A549 (cell line): ENCODE results near the gene ARHGEF6. TPM values are rescaled to one million over a fixed set of nuclear protein-coding genes. Genes with fewer than 3 reads are reported as not detected.
"Not testable (repeated sequence)": the region's sequence is repeated elsewhere in the genome, so short reads cannot be mapped to it uniquely, and the experiment has no call there.

Experiments
- ATAC-seq, 2 experiments: fragments of 200-7000 bp in 1 of 2; fragments of >200 bp in 1 of 2; cut with Nextera tagmentation in 1 of 2; cut with Tn5 transposase in 1 of 2; 3 replicates each; pipeline versions ENCODE4 v1.8.0 to v1.9.1; 2018 to 2020; ENCODE audit warnings: mild to moderate bottlenecking in 1 of 2, moderate library complexity in 1 of 2
- CTCF ChIA-PET: fragments of 300-600 bp; sonication (Branson Sonifier 250); formaldehyde crosslinking; extraction: SDS; loops from one replicate; lab custom pipeline; 2021; ENCODE audit warnings: antibody characterized with exemption, inconsistent platforms; lab: Yijun Ruan, JAX
- POLR2A ChIA-PET: fragments of 350-600 bp; formaldehyde crosslinking; extraction: SDS; loops from one replicate; lab custom pipeline; 2021; ENCODE audit warnings: antibody characterized with exemption, inconsistent platforms; lab: Yijun Ruan, JAX
- DNase-seq, 2 experiments: peaks; one replicate each; pipeline versions ENCODE4 v3.0.0 to v3.0.0-alpha.2; 2011 to 2016; ENCODE audit warnings: low read depth in 1 of 2, low spot score in 1 of 2
- FAIRE-seq: peaks from 2 replicates; lab custom pipeline; 2011; peaks lifted over from hg19 to GRCh38; lab: Jason Lieb, UNC
- H3K27ac ChIP-seq, 2 experiments: fragments of >200 bp; sonication (Bioruptor Twin); formaldehyde crosslinking; 3 replicates each; pipeline ENCODE4 v1.5.1; 2016 to 2017
- H3K4me1 ChIP-seq: fragments of >200 bp; sonication (Bioruptor Twin); formaldehyde crosslinking; 3 replicates; pipeline ENCODE4 v1.6.1; 2016
- H3K4me2 ChIP-seq: fragments of >200 bp; sonication (Bioruptor Twin); formaldehyde crosslinking; 3 replicates; pipeline ENCODE4 v1.6.1; 2016
- H3K4me3 ChIP-seq: fragments of >200 bp; sonication (Bioruptor Twin); formaldehyde crosslinking; 3 replicates; pipeline ENCODE4 v1.5.1; 2016
- H3K9me3 ChIP-seq: fragments of >200 bp; sonication (Bioruptor Twin); formaldehyde crosslinking; 3 replicates; pipeline ENCODE4 v1.6.1; 2016
- BCL3 ChIP-seq: fragments of >200 bp; sonication (Bioruptor Twin); formaldehyde crosslinking; IDR thresholded peaks from 3 replicates; pipeline ENCODE4 v1.6.1; 2016
- BHLHE40 ChIP-seq: IDR thresholded peaks from 2 replicates; pipeline ENCODE4 v1.6.1; 2012; ENCODE audit warnings: low read depth, low read length, inconsistent platforms
- CBX8 ChIP-seq: fragments of 200-600 bp; sonication (generic); IDR thresholded peaks from 2 replicates; pipeline ENCODE4 v1.6.1; 2016
- CEBPB ChIP-seq, 2 experiments: fragments of >200 bp in 1 of 2; sonication (Bioruptor Twin) in 1 of 2; formaldehyde crosslinking in 1 of 2; IDR thresholded peaks; 2 replicates each; pipeline ENCODE4 v1.6.1; 2012 to 2016
- E2F6 ChIP-seq: IDR thresholded peaks from 2 replicates; pipeline ENCODE4 v1.6.1; 2012; ENCODE audit warnings: low read depth, borderline replicate concordance
- EHMT2 ChIP-seq: fragments of 200-600 bp; sonication (generic); IDR thresholded peaks from 2 replicates; pipeline ENCODE4 v1.6.1; 2016; ENCODE audit warnings: antibody characterized with exemption, low read depth, mild to moderate bottlenecking, moderate library complexity
- HOXB13 ChIP-seq: fragments of 250-450 bp; sonication (Bioruptor Pico); IDR thresholded peaks from 2 replicates; pipeline ENCODE4 v1.5.0; 2020; ENCODE audit warnings: low read depth, mild to moderate bottlenecking, moderate library complexity
- RARB ChIP-seq: fragments of 250-450 bp; sonication (Bioruptor Pico); IDR thresholded peaks from 2 replicates; pipeline ENCODE4 v1.8.0; 2021; ENCODE audit warnings: mild to moderate bottlenecking, moderate library complexity
- RCOR1 ChIP-seq: fragments of 150-350 bp; IDR thresholded peaks from 2 replicates; pipeline ENCODE4 v1.6.1; 2014; ENCODE audit warnings: antibody characterized with exemption, low read length, low read depth
- SREBF2 ChIP-seq: fragments of 450-650 bp; IDR thresholded peaks from 2 replicates; pipeline ENCODE4 v1.6.1; 2014; ENCODE audit warnings: mild to moderate bottlenecking, moderate library complexity
- USF2 ChIP-seq: fragments of 450-650 bp; IDR thresholded peaks from 2 replicates; pipeline ENCODE4 v1.6.1; 2014; ENCODE audit warnings: antibody characterized with exemption
- ZC3H11A ChIP-seq: fragments of 450-650 bp; IDR thresholded peaks from 2 replicates; pipeline ENCODE4 v1.6.1; 2014; ENCODE audit warnings: antibody characterized with exemption, mild to moderate bottlenecking
- ZSCAN20 ChIP-seq: fragments of 250-450 bp; sonication (Bioruptor Pico); IDR thresholded peaks from 2 replicates; pipeline ENCODE4 v1.8.0; 2022; ENCODE audit warnings: mild to moderate bottlenecking, moderate library complexity
- WGBS: methylation state at CpG from one replicate; pipeline ENCODE4 v1.1.6; 2017; ENCODE audit errors: missing lambda C conversion rate; 5-methylcytosine and 5-hydroxymethylcytosine counted together
- polyA plus RNA-seq, 4 experiments: library from polyadenylated mRNA; depleted of rRNA in 3 of 4; stranded (reverse); fragments of >200 nt; fragmentation: RNase III in 1 of 4; extraction: RNeasy Plus Mini Kit Qiagen cat#74134 plus additional on column Dnase treatment in 1 of 4; gene quantifications; 2 replicates in 3 of 4; 3 replicates in 1 of 4; pipeline ENCODE4 v1.2.3, GENCODE V29; 2011 to 2017
- TF ChIP-seq, protein P1 (sequence below): fragments of 250-450 bp; sonication (Bioruptor Pico); IDR thresholded peaks from 2 replicates; pipeline ENCODE4 v1.5.0; 2021; ENCODE audit warnings: mild to moderate bottlenecking, moderate library complexity, borderline replicate concordance

ARHGEF6 gene
- polyA plus RNA-seq, 2 of the 4 experiments (the other 2 are of a cell fraction): 0.10 to 0.30 TPM

GRCh38 chrX:136797787-136798186 lies 17.1 kb upstream of the ARHGEF6 start:
- no peak overlapping the region for H3K4me3 ChIP-seq
- no peak for ATAC-seq
- H3K9me3 ChIP-seq: no peaks in the 10 kb centered on the region
- CTCF ChIA-PET: no interaction called here
- no peaks in the 10 kb centered on the region for H3K4me1 ChIP-seq
- no peak for TF ChIP-seq ZC3H11A
- no peak for TF ChIP-seq SREBF2
- TF ChIP-seq RARB (CRISPR knock-in tag): no peak
- no peak for TF ChIP-seq BHLHE40
- no peak for TF ChIP-seq HOXB13 (CRISPR knock-in tag)
- no peak for TF ChIP-seq EHMT2
- TF ChIP-seq, protein P1, sequence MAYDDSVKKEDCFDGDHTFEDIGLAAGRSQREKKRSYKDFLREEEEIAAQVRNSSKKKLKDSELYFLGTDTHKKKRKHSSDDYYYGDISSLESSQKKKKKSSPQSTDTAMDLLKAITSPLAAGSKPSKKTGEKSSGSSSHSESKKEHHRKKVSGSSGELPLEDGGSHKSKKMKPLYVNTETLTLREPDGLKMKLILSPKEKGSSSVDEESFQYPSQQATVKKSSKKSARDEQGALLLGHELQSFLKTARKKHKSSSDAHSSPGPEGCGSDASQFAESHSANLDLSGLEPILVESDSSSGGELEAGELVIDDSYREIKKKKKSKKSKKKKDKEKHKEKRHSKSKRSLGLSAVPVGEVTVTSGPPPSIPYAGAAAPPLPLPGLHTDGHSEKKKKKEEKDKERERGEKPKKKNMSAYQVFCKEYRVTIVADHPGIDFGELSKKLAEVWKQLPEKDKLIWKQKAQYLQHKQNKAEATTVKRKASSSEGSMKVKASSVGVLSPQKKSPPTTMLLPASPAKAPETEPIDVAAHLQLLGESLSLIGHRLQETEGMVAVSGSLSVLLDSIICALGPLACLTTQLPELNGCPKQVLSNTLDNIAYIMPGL: no peak
- TF ChIP-seq ZSCAN20 (CRISPR knock-in tag): no peak
- TF ChIP-seq USF2: no peak
- TF ChIP-seq, all 56 proteins: peak for 0
- WGBS: 63% methylated on average over 3 of the region's 3 CpGs
- POLR2A ChIA-PET: no interaction called here
- DNase-seq (no peak), FAIRE-seq (no peak)
- Histone ChIP-seq H3K27ac (no peak overlapping the region), H3K4me2 (no peak overlapping the region)

DNA sequence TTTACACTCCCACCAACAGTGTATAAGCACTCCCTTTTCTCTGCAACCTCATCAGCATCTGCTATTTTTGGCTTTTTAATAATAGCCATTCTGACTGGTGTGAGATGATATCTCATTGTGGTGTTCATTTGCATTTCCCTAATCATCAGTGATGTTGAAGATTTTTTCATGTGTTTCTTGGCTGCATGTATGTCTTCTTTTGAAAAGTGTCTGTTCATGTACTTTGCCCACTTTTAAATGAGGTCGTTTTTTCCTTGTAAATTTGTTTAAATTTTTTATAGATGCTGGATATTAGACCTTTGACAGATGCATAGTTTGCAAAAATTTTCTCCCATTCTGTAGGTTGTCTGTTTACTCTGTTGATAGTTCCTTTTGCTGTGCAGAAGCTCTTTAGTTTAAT lies 14.4 kb upstream of the ARHGEF6 start:
- FAIRE-seq, H3K4me3 ChIP-seq, H3K4me1 ChIP-seq, H3K27ac ChIP-seq, DNase-seq, H3K9me3 ChIP-seq, ATAC-seq, POLR2A ChIA-PET, H3K4me2 ChIP-seq: not testable (repeated sequence)
- WGBS: 0% methylated on average over 1 of the region's 1 CpG
- CTCF ChIA-PET: interaction anchor here (1.3 kb wide), 1 partner anchor 130 kb away, joined by 3 read pairs; no protein-coding TSS in a partner anchor

DNA sequence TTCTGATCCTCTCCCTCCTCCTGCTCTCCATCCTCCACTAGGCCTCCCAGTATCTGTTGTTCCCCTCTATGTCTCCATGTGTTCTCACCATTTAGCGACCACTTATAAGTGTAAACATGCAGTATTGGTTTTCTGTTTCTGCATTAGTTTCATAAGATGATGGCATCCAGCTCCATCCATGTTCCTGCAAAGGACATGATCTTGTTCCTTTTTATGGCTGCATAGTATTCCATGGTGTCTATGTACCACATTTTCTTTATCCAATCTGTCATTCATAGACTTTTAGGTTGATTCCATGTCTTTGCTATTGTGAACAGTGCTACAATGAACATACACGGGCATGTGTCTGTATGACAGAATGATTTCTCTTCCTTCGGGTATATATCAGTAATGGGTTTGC lies 13.9 kb upstream of the ARHGEF6 start:
- WGBS: 55% methylated on average over 3 of the region's 3 CpGs
- H3K4me3 ChIP-seq, H3K27ac ChIP-seq, FAIRE-seq, DNase-seq, H3K4me1 ChIP-seq, ATAC-seq, H3K4me2 ChIP-seq, POLR2A ChIA-PET, H3K9me3 ChIP-seq: not testable (repeated sequence)
- CTCF ChIA-PET: interaction anchor here (1.3 kb wide), 1 partner anchor 131 kb away, joined by 3 read pairs; no protein-coding TSS in a partner anchor

DNA sequence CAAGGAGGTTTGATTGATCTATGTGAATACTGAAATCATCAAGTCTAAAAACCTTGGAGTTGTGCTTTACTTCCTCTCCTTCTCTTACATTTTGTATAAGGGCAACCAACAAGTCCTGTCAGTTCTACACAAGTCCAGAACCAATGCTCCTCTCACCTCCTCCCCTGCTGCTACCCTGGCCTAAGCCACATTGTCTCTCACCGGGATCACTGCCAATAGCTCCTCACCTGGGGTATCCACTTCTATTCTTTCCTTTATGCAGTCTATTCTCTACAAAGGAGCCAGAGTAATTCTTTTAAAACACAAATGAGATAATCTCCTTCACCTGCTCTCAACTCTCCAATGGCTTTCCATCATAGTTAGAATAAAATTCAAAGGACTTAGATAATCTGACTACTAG lies 13.3 kb upstream of the ARHGEF6 start:
- Histone ChIP-seq H3K27ac (no peak overlapping the region), H3K9me3 (no peaks in the 10 kb centered on the region), H3K4me1 (no peaks in the 10 kb centered on the region), H3K4me3 (no peak overlapping the region), H3K4me2 (no peak overlapping the region)
- POLR2A ChIA-PET: no interaction called here
- TF ChIP-seq CEBPB (IDR thresholded peaks at IDR 0.05): no peak
- no peak for TF ChIP-seq RCOR1
- TF ChIP-seq CBX8: no peak
- no peak for TF ChIP-seq BCL3
- TF ChIP-seq E2F6: no peak
- ATAC-seq (no peak), DNase-seq (no peak), FAIRE-seq (no peak)
- CTCF ChIA-PET: no interaction called here
- 10% methylated on average over 1 of the region's 1 CpG for WGBS
